ENCODE data around the gene HMGCS1. TPM values are rescaled to one million over a fixed set of nuclear protein-coding genes. Genes with fewer than 3 reads are reported as not detected.

HMGCS1 gene
- total RNA-seq, 2 experiments from 2014 or later, result 43.3 to 52.7 TPM

- ChIA-PET CTCF (no interaction called here), POLR2A (no interaction called here)
- no peak for TF ChIP-seq CTCF (IDR thresholded peaks at IDR 0.05)
- Mint-ChIP-seq H3K9me3 (no peaks in the 10 kb centered on the region), H3K27ac (no peak overlapping the region), H3K4me1 (ENCODE audit: low read depth) (peaks cover 24% of the 10 kb centered on the region), H3K36me3 (ENCODE audit: low read depth) (peaks cover 9% of the 10 kb centered on the region), H3K27me3 (no peaks in the 10 kb centered on the region), H3K4me3 (no peak overlapping the region)
- no peaks in the 10 kb centered on the region for H3K9me3 ChIP-seq (ENCODE audit: control insufficient read depth in 1 of 2, insufficient read depth in 1 of 2, low read length in 2 of 2)
- H3K36me3 ChIP-seq (ENCODE audit: insufficient read depth, low read length), result no peaks in the 10 kb centered on the region
- H3K4me1 ChIP-seq (ENCODE audit: insufficient read depth, low read length), result peaks cover 16% of the 10 kb centered on the region
- no peak overlapping the region for H3K4me3 ChIP-seq (ENCODE audit: low read length)
- peak in 2 of 14 experiments; percentile 13 to 27 for DNase-seq
- intact Hi-C loops (cut with DNase I, micrococcal nuclease), result loop anchor here in 1 of 2 experiments (2.0 to 10.0 kb wide), 5 partner anchors 74 to 1490 kb away; partner anchors contain the start of genes C5orf34 and MRPS30
- no peak overlapping the region for H3K27ac ChIP-seq (ENCODE audit: low read depth in 1 of 2, low read length in 2 of 2)
- ATAC-seq (ENCODE audit: poor library complexity), result no peak
- H3K27me3 ChIP-seq (ENCODE audit: control insufficient read depth in 1 of 2, insufficient read depth in 2 of 2, low read length in 2 of 2), result no peaks in the 10 kb centered on the region
These were observed 2.1 kb upstream of the HMGCS1 start for GRCh38 chr5:43315263-43315662.

- no peak for TF ChIP-seq CTCF (IDR thresholded peaks at IDR 0.05)
- no peaks in the 10 kb centered on the region for H3K27me3 ChIP-seq (ENCODE audit: control insufficient read depth in 1 of 2, insufficient read depth in 2 of 2, low read length in 2 of 2)
- ATAC-seq (ENCODE audit: poor library complexity) (no peak), DNase-seq (no peak)
- no peak overlapping the region for H3K4me3 Mint-ChIP-seq
- peaks cover 16% of the 10 kb centered on the region for H3K4me1 ChIP-seq (ENCODE audit: insufficient read depth, low read length)
- H3K27me3 Mint-ChIP-seq, result no peaks in the 10 kb centered on the region
- intact Hi-C loops (cut with DNase I, micrococcal nuclease), result loop anchor here (2.0 to 10.0 kb wide), 8 partner anchors 74 to 1490 kb away; partner anchors contain the start of genes PAIP1 (in 2 of the 2), C5orf34 (in 1 of the 2), MRPS30 (in 1 of the 2) and ZNF131 (in 1 of the 2)
- ChIA-PET POLR2A (interaction anchor here (2.7 to 3.9 kb wide), 4 partner anchors 170 to 406 kb away, joined by 16 to 175 read pairs (median 53); partner anchors contain the start of genes TMEM267 and ZNF131), CTCF (interaction anchor here (3.9 kb wide), 1 partner anchor 169 kb away, joined by 20 read pairs; the partner anchor contains the start of gene TMEM267)
- H3K36me3 ChIP-seq (ENCODE audit: insufficient read depth, low read length), result no peaks in the 10 kb centered on the region
- H3K9me3 ChIP-seq (ENCODE audit: control insufficient read depth in 1 of 2, insufficient read depth in 1 of 2, low read length in 2 of 2), result no peaks in the 10 kb centered on the region
- H3K4me1 Mint-ChIP-seq (ENCODE audit: low read depth), result peaks cover 24% of the 10 kb centered on the region
- no peaks in the 10 kb centered on the region for H3K9me3 Mint-ChIP-seq
- no peak overlapping the region for H3K4me3 ChIP-seq (ENCODE audit: low read length)
- H3K36me3 Mint-ChIP-seq (ENCODE audit: low read depth), result peaks cover 9% of the 10 kb centered on the region
- H3K27ac Mint-ChIP-seq, result peak overlapping the region; percentile 88
- no peak overlapping the region for H3K27ac ChIP-seq (ENCODE audit: low read depth in 1 of 2, low read length in 2 of 2)
These were observed 1.5 kb upstream of the HMGCS1 start for GRCh38 chr5:43314724-43315123.

GRCh38 chr5:43313854-43314457 lies 744 bp upstream of the HMGCS1 start:
- H3K27me3 ChIP-seq (ENCODE audit: control insufficient read depth in 1 of 2, insufficient read depth in 2 of 2, low read length in 2 of 2), result no peaks in the 10 kb centered on the region
- H3K27ac ChIP-seq (ENCODE audit: low read depth in 1 of 2, low read length in 2 of 2), result peak overlapping the region; percentile 96 to 97
- no peaks in the 10 kb centered on the region for H3K9me3 ChIP-seq (ENCODE audit: control insufficient read depth in 1 of 2, insufficient read depth in 1 of 2, low read length in 2 of 2)
- POLR2A ChIA-PET, result interaction anchor here (0.6 to 3.9 kb wide), 26 partner anchors 9 to 1410 kb away, joined by 3 to 175 read pairs (median 8); partner anchors contain the start of genes ANXA2R, C5orf34, FBXO4 and NNT
- intact Hi-C loops (cut with DNase I, micrococcal nuclease), result loop anchor here (1.0 to 10.0 kb wide), 13 partner anchors 75 to 1491 kb away; partner anchors contain the start of genes PAIP1 (in 2 of the 2), ZNF131 (in 2 of the 2), C5orf34 (in 1 of the 2) and MRPS30 (in 1 of the 2)
- no peak for ATAC-seq (ENCODE audit: poor library complexity)
- peaks cover 24% of the 10 kb centered on the region for H3K4me1 Mint-ChIP-seq (ENCODE audit: low read depth)
- H3K4me3 Mint-ChIP-seq, result peak overlapping the region; percentile 95
- no peak for DNase-seq
- H3K4me1 ChIP-seq (ENCODE audit: insufficient read depth, low read length), result peaks cover 16% of the 10 kb centered on the region
- H3K36me3 ChIP-seq (ENCODE audit: insufficient read depth, low read length), result no peaks in the 10 kb centered on the region
- peak overlapping the region; percentile 88 for H3K4me3 ChIP-seq (ENCODE audit: low read length)
- peaks cover 9% of the 10 kb centered on the region for H3K36me3 Mint-ChIP-seq (ENCODE audit: low read depth)
- CTCF ChIA-PET, result interaction anchor here (1.2 to 3.9 kb wide), 4 partner anchors 170 to 405 kb away, joined by 3 to 20 read pairs (median 4); partner anchors contain the start of gene TMEM267
- no peaks in the 10 kb centered on the region for H3K27me3 Mint-ChIP-seq
- no peak for TF ChIP-seq CTCF (IDR thresholded peaks at IDR 0.05)
- H3K27ac Mint-ChIP-seq, result peak overlapping the region; percentile 88
- no peaks in the 10 kb centered on the region for H3K9me3 Mint-ChIP-seq
